Activated CD4-positive, alpha-beta T cell treated with anti-CD3 and anti-CD28 coated beads, Interleukin-2, amount 10 ng/mL, durations not matched to agents 24 days and 14 days (primary cell): Measurements from ENCODE around the gene HDAC2. TPM values are rescaled to one million over a fixed set of nuclear protein-coding genes. Genes with fewer than 3 reads are reported as not detected.
A peak's percentile ranks its signal among the peaks of the same experiment; 100 is the strongest.
"Not testable (repeated sequence)": the region's sequence is repeated elsewhere in the genome, so short reads cannot be mapped to it uniquely, and the experiment has no call there.

Experiments
- DNase-seq: peaks from one replicate; pipeline ENCODE4 v3.0.0; 2022
- H3K27ac Mint-ChIP-seq: one replicate; pipeline ENCODE4 v1.8.0; 2022; ENCODE audit warnings: mild to moderate bottlenecking, mixed read lengths
- H3K27me3 Mint-ChIP-seq: one replicate; pipeline ENCODE4 v1.8.0; 2022; ENCODE audit warnings: mixed read lengths
- H3K36me3 Mint-ChIP-seq: one replicate; pipeline ENCODE4 v1.8.0; 2022; ENCODE audit warnings: low read depth, mild to moderate bottlenecking, mixed read lengths
- H3K4me1 Mint-ChIP-seq: one replicate; pipeline ENCODE4 v1.8.0; 2021; ENCODE audit warnings: mixed read lengths
- H3K4me3 Mint-ChIP-seq: one replicate; pipeline ENCODE4 v1.8.0; 2022; ENCODE audit warnings: mild to moderate bottlenecking, moderate library complexity, mixed read lengths
- H3K9me3 Mint-ChIP-seq: one replicate; pipeline ENCODE4 v1.8.0; 2021; ENCODE audit warnings: mixed read lengths
- intact Hi-C: fragments of 100-400 bp; cut with micrococcal nuclease; formaldehyde crosslinking; loops from one replicate; pipeline ENCODE4 v1.15.1; 2023
- total RNA-seq: library from RNA; stranded (reverse); gene quantifications from 2 replicates; pipeline ENCODE4 v1.2.3, GENCODE V29; 2022

HDAC2 gene
- total RNA-seq, 1 donor from 2014 or later, result 139 TPM

DNA sequence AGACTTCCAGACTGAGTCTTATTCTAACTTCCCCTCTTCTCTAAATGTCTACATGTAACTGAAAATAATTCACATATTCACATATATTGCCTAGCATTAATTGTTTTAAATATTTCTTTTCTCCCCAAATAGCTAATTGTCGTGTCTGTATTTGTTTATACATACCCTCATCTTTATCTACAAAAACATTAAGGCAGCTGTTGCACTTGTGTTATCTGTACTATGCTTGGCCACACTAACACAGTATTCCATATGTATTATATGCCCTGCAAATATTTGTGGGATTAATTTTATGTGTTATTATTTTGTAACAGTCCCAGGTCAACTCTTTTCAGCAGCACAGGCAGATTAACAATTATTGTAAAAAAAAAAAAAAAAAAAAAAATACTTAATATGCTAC, 11.7 kb downstream of the HDAC2 start:
- Mint-ChIP-seq H3K36me3 (peaks cover 23% of the 10 kb centered on the region), H3K27ac (no peak overlapping the region), H3K4me3 (no peak overlapping the region), H3K9me3 (no peaks in the 10 kb centered on the region), H3K4me1 (peaks cover 3% of the 10 kb centered on the region), H3K27me3 (no peaks in the 10 kb centered on the region)
- intact Hi-C loops, result no loop called here
- DNase-seq, result no peak

DNA sequence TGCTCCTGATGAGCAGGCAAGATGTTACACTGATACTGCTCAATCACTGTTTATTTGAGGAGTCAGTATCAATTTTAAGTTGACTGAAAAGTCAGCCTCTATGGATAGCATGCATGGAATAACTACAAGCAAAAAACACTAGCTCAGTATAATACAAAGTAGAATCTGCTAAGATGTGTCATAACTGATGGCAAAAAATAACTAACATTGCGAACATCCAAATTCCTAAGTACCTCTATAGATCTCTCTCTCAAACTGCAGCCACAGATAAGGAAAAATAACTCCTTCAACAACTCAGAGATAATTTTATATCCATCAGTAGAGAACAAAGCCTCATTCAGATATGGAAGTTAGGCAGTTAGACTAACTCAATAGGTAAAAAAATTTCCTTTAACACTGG, 16.3 kb downstream of the HDAC2 start:
- Mint-ChIP-seq H3K4me3 (no peak overlapping the region), H3K27me3 (no peaks in the 10 kb centered on the region), H3K4me1 (no peaks in the 10 kb centered on the region), H3K36me3 (peaks cover 42% of the 10 kb centered on the region), H3K9me3 (no peaks in the 10 kb centered on the region), H3K27ac (no peak overlapping the region)
- no peak for DNase-seq
- intact Hi-C loops, result no loop called here

DNA sequence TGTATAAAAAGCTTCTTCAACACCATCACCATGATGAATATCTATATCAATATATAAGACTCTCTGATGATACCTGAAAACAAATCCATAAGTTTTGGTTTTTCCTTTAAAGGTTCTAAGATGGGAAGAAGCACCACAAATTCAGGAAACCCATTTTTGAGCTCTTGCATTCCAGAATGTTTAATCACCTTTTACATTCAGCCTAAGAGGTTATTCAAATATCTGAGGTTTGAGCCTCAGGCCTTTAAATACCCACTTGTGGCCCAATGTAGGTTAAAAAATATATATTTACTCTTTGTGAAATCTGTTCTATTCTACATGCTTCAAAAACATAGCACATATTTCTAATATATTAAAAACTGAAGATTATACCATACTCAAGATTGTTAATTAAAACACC, 17.6 kb downstream of the HDAC2 start:
- no peaks in the 10 kb centered on the region for H3K9me3 Mint-ChIP-seq
- no peak overlapping the region for H3K4me3 Mint-ChIP-seq

DNA sequence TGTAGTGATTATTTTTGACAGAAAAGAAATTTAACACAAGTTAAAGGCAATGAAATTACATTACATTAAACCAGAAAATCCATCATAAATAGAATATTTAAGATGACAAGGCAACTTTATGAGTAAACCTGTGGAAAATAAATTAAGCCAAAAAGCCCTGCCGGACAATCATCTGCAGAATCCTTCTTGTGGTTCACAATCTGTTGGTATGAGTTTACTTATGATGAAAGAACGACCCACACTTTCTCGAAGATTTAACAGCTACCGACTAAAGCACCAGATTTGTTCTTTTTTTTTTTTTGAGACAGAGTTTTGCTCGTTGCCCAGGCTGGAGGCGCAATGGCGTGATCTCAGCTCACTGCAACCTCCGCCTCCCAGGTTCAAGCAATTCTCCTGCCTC, 21.4 kb downstream of the HDAC2 start:
- intact Hi-C loops, result no loop called here
- Mint-ChIP-seq H3K27ac (no peak overlapping the region), H3K9me3 (no peaks in the 10 kb centered on the region), H3K4me1 (no peaks in the 10 kb centered on the region), H3K27me3 (no peaks in the 10 kb centered on the region), H3K4me3 (no peak overlapping the region), H3K36me3 (peaks cover 41% of the 10 kb centered on the region)
- no peak for DNase-seq

More for the DNA sequence above, 17.6 kb downstream of the HDAC2 start:
- Mint-ChIP-seq H3K4me1 (no peaks in the 10 kb centered on the region), H3K27ac (no peak overlapping the region), H3K36me3 (peaks cover 44% of the 10 kb centered on the region), H3K27me3 (no peaks in the 10 kb centered on the region)
- intact Hi-C loops, result no loop called here
- DNase-seq, result no peak

DNA sequence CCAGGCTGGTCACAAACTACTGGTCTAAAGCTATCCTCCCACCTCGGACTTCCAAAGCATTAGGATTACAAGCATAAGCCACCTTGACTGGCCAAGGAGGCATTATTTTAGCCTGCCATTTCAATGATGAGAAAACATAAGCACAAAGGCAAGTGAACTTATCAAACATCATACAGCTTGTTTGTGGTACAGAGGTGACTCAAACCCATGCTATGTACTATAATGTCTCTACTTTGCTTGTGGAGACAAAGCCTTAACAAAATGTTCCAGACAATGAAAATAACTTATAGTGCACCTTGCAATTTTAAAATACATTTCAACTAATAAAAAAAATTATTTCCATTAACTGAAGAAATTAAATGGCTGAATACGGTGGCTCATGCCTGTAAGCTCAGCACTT, 26.2 kb downstream of the HDAC2 start:
- intact Hi-C loops, result no loop called here
- Mint-ChIP-seq H3K4me3 (no peak overlapping the region), H3K36me3 (peaks cover 48% of the 10 kb centered on the region), H3K27ac (no peak overlapping the region), H3K9me3 (no peaks in the 10 kb centered on the region), H3K27me3 (no peaks in the 10 kb centered on the region), H3K4me1 (no peaks in the 10 kb centered on the region)
- DNase-seq, result no peak

DNA sequence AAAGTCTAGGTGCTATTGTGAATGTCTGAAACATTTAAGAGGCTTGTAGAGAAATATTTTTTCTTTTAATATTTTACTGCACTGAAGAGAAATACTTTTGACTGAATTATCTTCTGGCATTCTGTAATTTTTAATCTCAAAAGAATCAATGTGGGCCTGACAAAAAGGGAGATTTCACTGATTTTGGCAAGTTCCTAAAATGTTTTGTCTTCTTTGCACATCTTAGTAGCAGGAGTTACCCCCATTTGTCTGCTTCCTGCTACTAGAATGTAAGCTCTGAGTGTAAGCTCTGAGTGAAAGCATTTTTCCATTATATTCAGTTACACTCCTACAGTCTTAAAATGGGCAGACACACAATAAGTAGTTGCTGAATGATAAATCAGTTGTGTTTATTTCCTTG, 31.1 kb downstream of the HDAC2 start:
- intact Hi-C loops, result no loop called here
- no peak for DNase-seq
- H3K4me1 Mint-ChIP-seq, result no peaks in the 10 kb centered on the region
- no peak overlapping the region for H3K27ac Mint-ChIP-seq
- H3K36me3 Mint-ChIP-seq, result peaks cover 39% of the 10 kb centered on the region
- no peaks in the 10 kb centered on the region for H3K27me3 Mint-ChIP-seq
- H3K9me3 Mint-ChIP-seq, result no peaks in the 10 kb centered on the region
- no peak overlapping the region for H3K4me3 Mint-ChIP-seq

DNA sequence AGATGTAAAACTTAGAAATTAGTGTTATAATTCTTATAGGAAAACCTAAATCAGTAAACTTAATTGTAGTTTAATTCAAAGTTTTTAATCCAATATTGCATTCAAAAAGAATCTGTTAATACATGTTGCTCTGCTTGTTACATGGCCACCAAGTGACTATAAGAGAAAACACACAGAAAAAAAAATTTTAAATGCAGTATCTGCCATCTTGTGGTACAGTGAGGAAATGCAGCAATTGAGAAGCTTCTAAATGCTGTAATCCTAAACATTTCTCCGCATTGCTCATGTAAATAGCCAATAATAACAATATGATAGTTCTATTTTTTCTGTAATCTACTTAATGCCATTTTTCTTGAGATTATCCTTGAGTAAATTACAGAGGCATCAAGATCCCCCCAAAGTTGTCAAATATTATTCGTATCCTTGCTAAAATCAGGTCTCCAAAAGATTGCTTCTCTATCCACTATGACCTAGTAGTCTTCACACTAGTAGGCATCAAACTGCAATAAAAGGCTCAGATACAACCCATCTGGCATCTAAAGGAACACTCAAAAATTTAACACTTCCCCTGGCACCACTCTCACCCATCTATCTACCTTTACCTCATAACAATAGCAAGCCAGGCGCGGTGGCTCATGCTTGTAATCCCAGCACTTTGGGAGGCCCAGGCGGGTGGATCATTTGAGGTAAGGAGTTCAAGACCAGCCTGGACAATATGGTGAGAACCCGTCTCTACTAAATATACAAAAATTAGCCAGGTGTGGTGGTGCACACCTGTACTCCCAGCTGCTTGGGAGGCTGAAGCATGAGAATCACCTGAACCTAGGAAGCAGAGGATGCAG, 34.6 kb downstream of the HDAC2 start:
- H3K9me3 Mint-ChIP-seq, result no peaks in the 10 kb centered on the region
- H3K27me3 Mint-ChIP-seq, result no peaks in the 10 kb centered on the region
- intact Hi-C loops, result no loop called here
- peak; percentile 68 for DNase-seq
- H3K4me3 Mint-ChIP-seq, result no peak overlapping the region
- no peaks in the 10 kb centered on the region for H3K4me1 Mint-ChIP-seq
- H3K27ac Mint-ChIP-seq, result no peak overlapping the region
- H3K36me3 Mint-ChIP-seq, result peaks cover 24% of the 10 kb centered on the region

DNA sequence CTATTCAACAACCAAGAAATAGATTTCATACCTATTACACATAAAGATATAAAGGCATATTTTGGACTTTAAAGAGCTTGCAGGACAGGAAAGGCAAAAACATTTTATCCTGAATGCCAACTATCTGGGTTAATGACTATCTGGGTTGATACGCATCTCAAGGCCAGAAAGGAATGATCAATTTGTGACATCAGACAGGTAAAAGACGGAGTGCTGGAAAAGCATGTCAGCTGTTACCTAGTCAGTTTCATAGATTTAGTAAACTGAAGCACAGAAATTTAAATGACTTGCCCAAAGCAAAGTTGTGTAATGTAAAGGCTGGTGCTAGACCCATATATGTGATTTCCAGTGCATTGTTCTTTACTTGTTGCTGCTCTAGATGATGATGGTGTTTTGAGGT, 36.8 kb downstream of the HDAC2 start:
- Mint-ChIP-seq H3K36me3 (peaks cover 14% of the 10 kb centered on the region), H3K4me1 (no peaks in the 10 kb centered on the region), H3K9me3 (peaks cover 1% of the 10 kb centered on the region), H3K4me3 (no peak overlapping the region), H3K27me3 (no peaks in the 10 kb centered on the region), H3K27ac (no peak overlapping the region)
- intact Hi-C loops, result no loop called here
- DNase-seq, result no peak

DNA sequence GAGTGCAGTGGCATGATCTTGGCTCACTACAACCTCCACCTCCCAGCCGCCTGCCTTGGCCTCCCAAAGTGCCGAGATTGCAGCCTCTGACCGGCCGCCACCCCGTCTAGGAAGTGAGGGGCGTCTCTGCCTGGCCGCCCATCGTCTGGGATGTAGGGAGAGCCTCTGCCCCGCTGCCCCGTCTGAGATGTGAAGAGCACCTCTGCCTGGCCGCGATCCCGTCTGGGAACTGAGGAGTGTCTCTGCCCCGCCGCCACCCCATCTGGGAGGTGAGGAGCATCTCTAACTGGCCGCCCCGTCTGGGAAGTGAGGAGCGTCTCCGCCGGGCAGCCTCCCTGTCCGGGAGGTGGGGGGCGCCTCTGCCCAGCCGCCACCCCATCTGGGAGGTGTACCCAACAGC, 39.0 kb downstream of the HDAC2 start:
- H3K27ac Mint-ChIP-seq, H3K4me3 Mint-ChIP-seq, H3K9me3 Mint-ChIP-seq, intact Hi-C loops, H3K27me3 Mint-ChIP-seq, DNase-seq, H3K36me3 Mint-ChIP-seq, H3K4me1 Mint-ChIP-seq: not testable (repeated sequence)

DNA sequence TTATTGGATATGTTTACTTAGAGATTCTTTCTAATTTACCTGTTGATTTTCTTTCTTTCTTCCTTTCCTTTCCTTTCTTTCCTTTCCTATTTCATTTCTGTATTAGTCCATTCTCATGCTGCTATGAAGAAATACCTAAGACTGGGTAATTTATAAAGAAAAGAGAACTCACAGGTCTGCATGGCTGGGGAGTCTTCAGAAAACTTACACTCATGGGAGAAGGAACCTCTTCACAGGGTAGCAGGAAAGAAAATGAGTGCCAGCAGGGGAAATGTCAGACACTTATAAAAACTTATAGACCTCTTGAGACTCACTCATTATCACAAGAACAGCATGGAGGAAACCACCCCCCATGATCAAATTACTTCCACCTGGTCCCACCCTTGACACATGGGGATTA, 40.8 kb downstream of the HDAC2 start:
- H3K27me3 Mint-ChIP-seq, result peaks cover 5% of the 10 kb centered on the region
- peaks cover 6% of the 10 kb centered on the region for H3K36me3 Mint-ChIP-seq
- no peak overlapping the region for H3K4me3 Mint-ChIP-seq
- no peak for DNase-seq
- intact Hi-C loops, result no loop called here
- peaks cover 4% of the 10 kb centered on the region for H3K9me3 Mint-ChIP-seq
- no peaks in the 10 kb centered on the region for H3K4me1 Mint-ChIP-seq
- no peak overlapping the region for H3K27ac Mint-ChIP-seq

DNA sequence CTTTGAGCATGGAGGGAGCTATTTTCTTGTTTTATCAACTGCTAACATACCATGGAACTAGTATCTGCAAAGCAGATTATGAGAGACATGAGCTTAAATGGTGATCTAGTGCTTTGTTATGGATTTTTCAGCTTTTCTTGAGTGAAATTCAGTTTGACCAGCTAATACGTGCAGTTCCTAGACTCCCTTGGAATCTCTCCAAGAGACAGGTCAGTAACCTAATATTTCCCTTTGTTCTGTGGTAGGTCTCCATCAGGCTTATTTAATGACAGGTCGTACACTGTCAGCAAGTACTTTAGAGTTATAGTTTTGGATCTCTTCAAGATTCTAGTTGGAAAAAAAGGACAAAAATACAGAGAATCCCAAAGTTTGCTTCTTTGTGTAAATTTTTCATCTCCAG, 43.9 kb downstream of the HDAC2 start:
- Mint-ChIP-seq H3K27ac (no peak overlapping the region), H3K36me3 (peaks cover 1% of the 10 kb centered on the region), H3K27me3 (peaks cover 8% of the 10 kb centered on the region), H3K9me3 (peaks cover 4% of the 10 kb centered on the region), H3K4me3 (no peak overlapping the region), H3K4me1 (no peaks in the 10 kb centered on the region)
- DNase-seq, result no peak
- intact Hi-C loops, result no loop called here

DNA sequence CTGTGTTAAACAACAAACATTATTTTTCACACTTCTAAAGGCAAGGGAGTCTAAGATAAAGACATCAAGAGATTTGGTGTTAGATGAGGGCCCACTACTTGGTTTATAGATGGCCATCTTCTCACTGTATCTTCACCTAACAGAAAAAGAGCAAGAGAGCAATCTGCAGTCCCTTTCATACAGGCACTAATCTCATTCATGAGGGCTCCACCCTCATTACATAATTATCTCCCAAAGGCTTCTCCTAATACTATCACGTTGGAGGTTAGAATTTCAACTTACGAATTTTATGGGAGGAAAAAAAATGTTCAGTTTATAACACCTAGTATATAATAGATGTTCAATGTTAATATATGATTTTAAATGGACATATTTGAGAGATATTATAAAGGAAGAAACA, 45.6 kb downstream of the HDAC2 start:
- H3K36me3 Mint-ChIP-seq, result peaks cover 1% of the 10 kb centered on the region
- no peak overlapping the region for H3K4me3 Mint-ChIP-seq
- H3K4me1 Mint-ChIP-seq, result peaks cover 4% of the 10 kb centered on the region
- H3K27me3 Mint-ChIP-seq, result peaks cover 8% of the 10 kb centered on the region
- peaks cover 4% of the 10 kb centered on the region for H3K9me3 Mint-ChIP-seq
- no peak overlapping the region for H3K27ac Mint-ChIP-seq
- intact Hi-C loops, result no loop called here
- no peak for DNase-seq

DNA sequence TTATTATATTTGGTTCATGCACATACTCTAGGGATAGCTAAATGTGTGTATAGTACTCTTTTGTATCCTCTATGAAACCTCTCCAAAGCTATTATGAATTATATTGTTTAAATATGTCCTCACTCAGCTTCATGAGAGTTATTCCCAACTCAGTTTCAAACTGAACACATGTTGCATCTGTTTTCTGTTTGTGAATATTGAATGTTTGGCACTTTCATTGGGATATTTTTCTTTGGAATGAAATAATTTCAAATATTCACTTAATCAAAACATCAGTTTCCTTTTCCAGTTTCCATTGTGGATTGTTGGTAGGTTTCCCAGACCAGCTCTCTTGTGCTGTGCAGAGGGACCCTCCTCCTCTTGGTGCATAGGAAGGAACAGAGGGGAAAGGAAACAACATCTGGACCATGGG, 46.6 kb downstream of the HDAC2 start:
- no peak overlapping the region for H3K27ac Mint-ChIP-seq

DNA sequence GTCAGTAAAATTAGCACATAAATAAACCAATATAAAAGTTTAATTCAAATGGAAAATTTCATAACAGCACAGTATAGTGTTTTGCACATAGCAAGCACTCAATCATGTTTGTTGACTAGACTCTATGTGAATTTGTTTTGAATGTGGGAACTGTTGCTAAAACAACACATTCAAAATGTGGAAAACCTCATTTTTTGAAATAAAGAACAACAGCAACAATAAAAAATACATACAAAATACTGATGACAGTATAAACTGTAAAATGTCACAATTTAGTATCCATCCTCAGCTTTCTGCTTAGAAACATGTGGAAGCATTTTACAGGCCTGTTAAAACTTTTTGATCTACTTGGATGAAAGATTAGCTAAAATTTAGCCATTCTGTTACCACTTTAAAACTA, 47.4 kb downstream of the HDAC2 start:
- Mint-ChIP-seq H3K27ac (no peak overlapping the region), H3K4me1 (peaks cover 5% of the 10 kb centered on the region), H3K36me3 (no peaks in the 10 kb centered on the region), H3K9me3 (no peaks in the 10 kb centered on the region), H3K27me3 (peaks cover 8% of the 10 kb centered on the region), H3K4me3 (no peak overlapping the region)
- no peak for DNase-seq
- intact Hi-C loops, result no loop called here

More for the DNA sequence above, 46.6 kb downstream of the HDAC2 start:
- DNase-seq, result no peak
- Mint-ChIP-seq H3K27me3 (peaks cover 8% of the 10 kb centered on the region), H3K36me3 (no peaks in the 10 kb centered on the region), H3K9me3 (peaks cover 4% of the 10 kb centered on the region), H3K4me3 (no peak overlapping the region), H3K4me1 (peaks cover 5% of the 10 kb centered on the region)
- intact Hi-C loops, result no loop called here
